HG03196 (cell line): ENCODE measurements around the gene NCAPH2.
"Not testable (repeated sequence)": the region's sequence is repeated elsewhere in the genome, so short reads cannot be mapped to it uniquely, and the experiment has no call there.

Source experiments
- ATAC-seq: cut with Tn5 transposase; IDR thresholded peaks from one replicate; pipeline ENCODE4 v1.9.1; 2021; ENCODE audit not compliant: unreplicated experiment

The NCAPH2 gene

GRCh38 chr22:50528682-50529415, 20.8 kb downstream of the NCAPH2 start:
- no peak for ATAC-seq

GRCh38 chr22:50529416-50529896, 21.4 kb downstream of the NCAPH2 start:
- no peak for ATAC-seq

- no peak for ATAC-seq
These were observed 22.0 kb downstream of the NCAPH2 start, which contains the start of gene TYMP for GRCh38 chr22:50529897-50530579. TSS of gene TYMP (minus strand) at chr22:50530012. CDS start at chr22:50529709, 303 bp downstream.

GRCh38 chr22:50530580-50530876, 22.5 kb downstream of the NCAPH2 start:
- ATAC-seq = no peak

GRCh38 chr22:50530877-50531545, 23.0 kb downstream of the NCAPH2 start:
- ATAC-seq = no peak

- no peak for ATAC-seq
These were observed 23.5 kb downstream of the NCAPH2 start for GRCh38 chr22:50531546-50531961.

- no peak for ATAC-seq
These were observed 24.1 kb downstream of the NCAPH2 start for GRCh38 chr22:50531962-50532674.

GRCh38 chr22:50532824-50533796, 25.1 kb downstream of the NCAPH2 start:
- no peak for ATAC-seq

GRCh38 chr22:50533856-50534711, 26.1 kb downstream of the NCAPH2 start:
- not testable (repeated sequence) for ATAC-seq

GRCh38 chr22:50535113-50535512, 27.1 kb downstream of the NCAPH2 start:
- no peak for ATAC-seq

- no peak for ATAC-seq
These were observed 28.2 kb downstream of the NCAPH2 start for GRCh38 chr22:50536226-50536625.

- no peak for ATAC-seq
These were observed 29.7 kb downstream of the NCAPH2 start for GRCh38 chr22:50537765-50538164.

- ATAC-seq = no peak
These were observed 32.4 kb downstream of the NCAPH2 start for GRCh38 chr22:50540381-50540780.

GRCh38 chr22:50541667-50542026, 33.6 kb downstream of the NCAPH2 start:
- ATAC-seq = not testable (repeated sequence)

GRCh38 chr22:50542416-50542927, 34.4 kb downstream of the NCAPH2 start:
- no peak for ATAC-seq

GRCh38 chr22:50544078-50544745, 36.2 kb downstream of the NCAPH2 start:
- peak; percentile 30 for ATAC-seq

- no peak for ATAC-seq
These were observed 36.8 kb downstream of the NCAPH2 start for GRCh38 chr22:50544746-50545253.
